ENCODE measurements around the gene DPP8. TPM values are rescaled to one million over a fixed set of nuclear protein-coding genes. Genes with fewer than 3 reads are reported as not detected.

DPP8 gene
- total and polyA plus RNA-seq, 2 donors (not counting 1 experiment from before 2014, with no cell fraction given): 17.1 to 65.2 TPM

DNA sequence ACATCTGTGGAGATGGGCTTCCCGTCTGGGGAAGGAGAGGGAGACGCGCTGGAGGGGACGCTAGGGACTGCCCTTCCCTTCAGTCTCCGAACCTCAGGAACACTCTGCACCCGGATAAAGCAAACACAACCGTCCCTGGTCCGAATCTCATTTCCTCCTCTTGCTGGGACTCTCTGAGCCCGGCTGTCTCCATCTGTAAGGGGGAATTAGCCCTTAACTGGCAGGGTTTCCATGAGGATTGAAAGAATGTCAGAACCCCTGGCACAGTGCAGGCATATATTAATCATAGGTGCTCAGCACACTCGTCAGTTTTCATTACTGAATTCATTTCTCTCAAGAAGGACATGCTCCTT, 120.5 kb downstream of the DPP8 start:
- Mint-ChIP-seq H3K4me1 (peaks cover 8% of the 10 kb centered on the region), H3K4me3 (no peak overlapping the region), H3K27ac (no peak overlapping the region), H3K27me3 (peaks cover 68% of the 10 kb centered on the region), H3K9me3 (ENCODE audit: insufficient read depth) (no peaks in the 10 kb centered on the region)
- H3K79me2 ChIP-seq (ENCODE audit: control insufficient read depth, insufficient read depth, low read length): no peaks in the 10 kb centered on the region
- POLR2A ChIA-PET: no interaction called here
- TF ChIP-seq, protein P1, sequence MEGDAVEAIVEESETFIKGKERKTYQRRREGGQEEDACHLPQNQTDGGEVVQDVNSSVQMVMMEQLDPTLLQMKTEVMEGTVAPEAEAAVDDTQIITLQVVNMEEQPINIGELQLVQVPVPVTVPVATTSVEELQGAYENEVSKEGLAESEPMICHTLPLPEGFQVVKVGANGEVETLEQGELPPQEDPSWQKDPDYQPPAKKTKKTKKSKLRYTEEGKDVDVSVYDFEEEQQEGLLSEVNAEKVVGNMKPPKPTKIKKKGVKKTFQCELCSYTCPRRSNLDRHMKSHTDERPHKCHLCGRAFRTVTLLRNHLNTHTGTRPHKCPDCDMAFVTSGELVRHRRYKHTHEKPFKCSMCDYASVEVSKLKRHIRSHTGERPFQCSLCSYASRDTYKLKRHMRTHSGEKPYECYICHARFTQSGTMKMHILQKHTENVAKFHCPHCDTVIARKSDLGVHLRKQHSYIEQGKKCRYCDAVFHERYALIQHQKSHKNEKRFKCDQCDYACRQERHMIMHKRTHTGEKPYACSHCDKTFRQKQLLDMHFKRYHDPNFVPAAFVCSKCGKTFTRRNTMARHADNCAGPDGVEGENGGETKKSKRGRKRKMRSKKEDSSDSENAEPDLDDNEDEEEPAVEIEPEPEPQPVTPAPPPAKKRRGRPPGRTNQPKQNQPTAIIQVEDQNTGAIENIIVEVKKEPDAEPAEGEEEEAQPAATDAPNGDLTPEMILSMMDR (IDR thresholded peaks at IDR 0.05): no peak
- no peak for TF ChIP-seq EZH2 (IDR thresholded peaks at IDR 0.05; ENCODE audit: borderline replicate concordance, insufficient read depth, low read depth, low read length, poor library complexity, severe bottlenecking)
- H3K27me3 ChIP-seq (replicated peaks in 1 of 4; ENCODE audit: control extremely low read depth in 1 of 4, control insufficient read depth in 3 of 4, insufficient read depth in 4 of 4, low read length in 3 of 4): peaks cover 0 to 40% (median 29%) of the 10 kb centered on the region in 4 experiments
- H3K9me3 ChIP-seq (ENCODE audit: control extremely low read depth in 1 of 3, control insufficient read depth in 2 of 3, insufficient read depth in 1 of 3, low read length in 2 of 3): no peaks in the 10 kb centered on the region
- peak overlapping the region; percentile 33 for H2AFZ ChIP-seq (ENCODE audit: insufficient read depth, low read depth, low read length, poor library complexity, severe bottlenecking)
- H3K9ac ChIP-seq (ENCODE audit: low read length): no peak overlapping the region
- H3K4me2 ChIP-seq (replicated peaks; ENCODE audit: low read depth, low read length, poor library complexity, severe bottlenecking): no peak overlapping the region
- 10% methylated on average over 4 of the region's 10 CpGs for WGBS (ENCODE audit: insufficient coverage)
- no peak overlapping the region for H3K4me3 ChIP-seq (ENCODE audit: control extremely low read depth in 1 of 5, extremely low read depth in 1 of 5, insufficient read depth in 1 of 5, low read depth in 2 of 5, low read length in 4 of 5)
- CTCF ChIA-PET: interaction anchor here (1.2 kb wide), 1 partner anchor 78 kb away, joined by 6 read pairs; no protein-coding TSS in a partner anchor
- intact Hi-C loops (cut with micrococcal nuclease): no loop called here
- no peaks in the 10 kb centered on the region for H3K36me3 ChIP-seq (replicated peaks in 1 of 2; ENCODE audit: control extremely low read depth in 1 of 2, control insufficient read depth in 1 of 2, extremely low read depth in 1 of 2, insufficient read depth in 2 of 2, low read length in 1 of 2)
- H3K4me1 ChIP-seq (ENCODE audit: control insufficient read depth in 2 of 2, insufficient read depth in 2 of 2, low read length in 2 of 2): peaks cover 11 to 17% of the 10 kb centered on the region in 2 donors
- DNase-seq: no peak
- no peak for ATAC-seq (ENCODE audit: low read depth)
- H4K20me1 ChIP-seq (ENCODE audit: control insufficient read depth, insufficient read depth, low read length, poor library complexity, severe bottlenecking): no peaks in the 10 kb centered on the region
- no peak overlapping the region for H3K27ac ChIP-seq (ENCODE audit: low read length in 2 of 2)

DNA sequence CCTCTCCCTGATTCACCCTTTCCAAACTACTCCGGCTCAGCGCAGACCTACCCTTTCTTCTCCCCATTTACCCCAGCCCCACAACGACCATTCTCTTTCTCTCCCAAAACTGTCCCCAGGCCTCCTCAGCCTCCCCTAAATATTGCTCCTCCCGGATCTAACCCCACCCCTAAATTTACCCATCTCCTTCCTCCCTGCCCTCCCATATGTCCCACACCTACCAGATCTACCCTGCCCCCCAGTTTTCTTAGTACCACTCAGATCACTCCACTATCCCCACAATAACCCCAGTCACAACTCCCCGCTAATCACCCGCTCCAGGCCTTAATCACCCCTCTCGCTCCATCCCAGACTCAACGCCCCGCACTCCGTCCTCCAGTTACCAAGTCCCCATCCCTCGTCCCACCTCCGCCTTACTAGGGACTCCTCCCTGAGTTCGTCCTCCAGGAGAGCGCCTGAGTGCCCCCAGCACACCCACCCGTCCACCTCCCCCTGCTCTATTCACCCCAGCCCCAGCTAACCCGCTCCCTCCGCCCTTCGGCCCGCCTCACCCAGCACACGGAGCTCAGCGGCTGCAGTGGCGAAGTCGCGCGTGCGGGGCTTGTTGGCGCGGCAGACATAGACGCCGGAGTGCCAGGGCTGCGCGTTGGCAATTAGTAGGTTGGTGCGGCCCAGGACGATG, 121.1 kb downstream of the DPP8 start:
- H3K27ac Mint-ChIP-seq: no peak overlapping the region
- H3K4me1 ChIP-seq (ENCODE audit: control insufficient read depth in 2 of 2, insufficient read depth in 2 of 2, low read length in 2 of 2): peaks cover 11 to 17% of the 10 kb centered on the region in 2 donors
- H4K20me1 ChIP-seq (ENCODE audit: control insufficient read depth, insufficient read depth, low read length, poor library complexity, severe bottlenecking): no peaks in the 10 kb centered on the region
- 12% methylated on average over 28 of the region's 34 CpGs for WGBS (ENCODE audit: insufficient coverage)
- H3K9me3 ChIP-seq (ENCODE audit: control extremely low read depth in 1 of 3, control insufficient read depth in 2 of 3, insufficient read depth in 1 of 3, low read length in 2 of 3): no peaks in the 10 kb centered on the region
- DNase-seq (no peak), ATAC-seq (ENCODE audit: low read depth) (no peak)
- peaks cover 68% of the 10 kb centered on the region for H3K27me3 Mint-ChIP-seq
- no peaks in the 10 kb centered on the region for H3K79me2 ChIP-seq (ENCODE audit: control insufficient read depth, insufficient read depth, low read length)
- no peak overlapping the region for H3K4me3 Mint-ChIP-seq
- H3K4me2 ChIP-seq (replicated peaks; ENCODE audit: low read depth, low read length, poor library complexity, severe bottlenecking): peak overlapping the region; percentile 5
- H3K27ac ChIP-seq (ENCODE audit: low read length in 2 of 2): no peak overlapping the region
- peak; percentile 60 for TF ChIP-seq EZH2 (IDR thresholded peaks at IDR 0.05; ENCODE audit: borderline replicate concordance, insufficient read depth, low read depth, low read length, poor library complexity, severe bottlenecking)
- TF ChIP-seq, protein P1 (IDR thresholded peaks at IDR 0.05): no peak
- H3K36me3 ChIP-seq (replicated peaks in 1 of 2; ENCODE audit: control extremely low read depth in 1 of 2, control insufficient read depth in 1 of 2, extremely low read depth in 1 of 2, insufficient read depth in 2 of 2, low read length in 1 of 2): no peaks in the 10 kb centered on the region
- peaks cover 0 to 42% (median 29%) of the 10 kb centered on the region in 4 experiments for H3K27me3 ChIP-seq (replicated peaks in 1 of 4; ENCODE audit: control extremely low read depth in 1 of 4, control insufficient read depth in 3 of 4, insufficient read depth in 4 of 4, low read length in 3 of 4)
- no peaks in the 10 kb centered on the region for H3K9me3 Mint-ChIP-seq (ENCODE audit: insufficient read depth)
- H2AFZ ChIP-seq (ENCODE audit: insufficient read depth, low read depth, low read length, poor library complexity, severe bottlenecking): peak overlapping the region; percentile 33
- no peak overlapping the region for H3K9ac ChIP-seq (ENCODE audit: low read length)
- no peak overlapping the region for H3K4me3 ChIP-seq (ENCODE audit: control extremely low read depth in 1 of 5, extremely low read depth in 1 of 5, insufficient read depth in 1 of 5, low read depth in 2 of 5, low read length in 4 of 5)
- CTCF ChIA-PET: no interaction called here
- POLR2A ChIA-PET: no interaction called here
- intact Hi-C loops (cut with micrococcal nuclease): no loop called here
- peaks cover 8% of the 10 kb centered on the region for H3K4me1 Mint-ChIP-seq

Measured in B cell (primary cell).